Sigmoid colon (tissue), 7 donors: ENCODE measurements around the gene FIG4. TPM values are rescaled to one million over a fixed set of nuclear protein-coding genes. Genes with fewer than 3 reads are reported as not detected.

Experiments used
- DNase-seq: peaks from one replicate; pipeline ENCODE4 v3.0.0-alpha.2; 2019
- H3K27ac ChIP-seq, 4 donors: fragments of 200-600 bp; sonication (generic); one replicate each; pipeline ENCODE4 v1.5.1; 2016 to 2019; ENCODE audit warnings: mild to moderate bottlenecking in 1 of 4
- H3K27me3 ChIP-seq, 3 donors: fragments of 200-600 bp; sonication (generic); one replicate each; pipeline ENCODE4 v1.5.1; 2019; ENCODE audit warnings: mild to moderate bottlenecking in 1 of 3
- H3K36me3 ChIP-seq, 4 donors: fragments of 200-600 bp; sonication (generic); one replicate each; pipeline ENCODE4 v1.5.1; 2016 to 2019
- H3K4me1 ChIP-seq, 4 donors: fragments of 200-600 bp; sonication (generic); one replicate each; pipeline ENCODE4 v1.5.1; 2017 to 2019
- H3K4me3 ChIP-seq, 4 donors: fragments of 200-600 bp; sonication (generic); one replicate each; pipeline ENCODE4 v1.5.1; 2017 to 2019; ENCODE audit warnings: mild to moderate bottlenecking in 2 of 4, moderate library complexity in 1 of 4
- H3K9me3 ChIP-seq, 4 donors: fragments of 200-600 bp in 3 of 4; sonication (generic) in 3 of 4; one replicate each; pipeline versions ENCODE4 v1.5.1 to v1.6.1; 2013 to 2019
- EP300 ChIP-seq, 4 donors: sonication (generic); formaldehyde crosslinking; IDR thresholded peaks; one replicate each; pipeline ENCODE4 v1.6.1; 2017; ENCODE audit warnings: antibody characterized with exemption in 4 of 4
- POLR2A ChIP-seq, 2 donors: fragments of 450-650 bp; IDR thresholded peaks; one replicate each; pipeline ENCODE4 v1.6.1; 2016; ENCODE audit warnings: antibody characterized with exemption in 2 of 2, mild to moderate bottlenecking in 2 of 2, moderate library complexity in 2 of 2
- POLR2AphosphoS5 ChIP-seq, 4 donors: sonication (generic); formaldehyde crosslinking; IDR thresholded peaks; one replicate each; pipeline ENCODE4 v1.6.1; 2017; ENCODE audit warnings: antibody characterized with exemption in 4 of 4
- WGBS, 2 donors: extraction: QIAGEN DNeasy Blood & Tissue Kit; methylation state at CpG; one replicate each; pipeline ENCODE4 v1.1.7; 2013; 5-methylcytosine and 5-hydroxymethylcytosine counted together
- intact Hi-C: fragments of 100-400 bp; cut with DNase I; formaldehyde crosslinking; loops from one replicate; pipeline ENCODE4 v1.15.1; 2023
- polyA plus RNA-seq, 3 donors: library from polyadenylated mRNA; stranded (reverse); fragments of 200-250 nt; gene quantifications; one replicate each; pipeline ENCODE4 v1.2.3, GENCODE V29; 2013
- total RNA-seq, 4 donors: library from RNA; depleted of rRNA; stranded (reverse); fragments of >200 nt; gene quantifications; one replicate each; pipeline ENCODE4 v1.1.0, GENCODE V29; 2016
- TF ChIP-seq, protein P1 (sequence below), 4 experiments: fragments of 450-650 bp in 3 of 4; fragments of 200-600 bp in 1 of 4; IDR thresholded peaks; one replicate each; pipeline ENCODE4 v1.5.1; 2016 to 2019; ENCODE audit warnings: antibody characterized with exemption in 4 of 4, mild to moderate bottlenecking in 3 of 4, moderate library complexity in 2 of 4
- donor health status: healthy with polysubstance abuse.
- donor health status: Bipolar disorder and iron deficiency.
- donor health status: healthy.

The FIG4 gene
- total and polyA plus RNA-seq, 7 donors = 9.8 to 24.1 (median 11.9) TPM

DNA sequence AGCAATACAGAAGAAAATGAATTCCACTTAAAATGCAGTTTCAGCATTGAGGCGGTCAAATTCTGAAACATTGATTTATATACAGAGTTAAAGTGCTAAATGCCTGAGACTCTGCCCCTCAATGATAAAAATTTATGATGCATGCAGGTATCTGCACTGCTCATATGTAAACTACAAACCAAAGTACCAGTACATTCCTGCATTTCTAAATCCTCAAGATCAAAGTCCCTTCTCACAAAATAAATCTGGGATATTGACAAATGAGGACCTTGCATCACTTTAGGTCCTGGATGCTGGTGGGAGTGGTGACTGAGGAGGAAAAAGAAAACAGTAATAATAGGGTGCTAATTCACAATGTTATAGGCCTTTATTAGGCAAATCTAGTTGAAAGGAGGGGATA, 101.9 kb downstream of the FIG4 start:
- no peaks in the 10 kb centered on the region for H3K9me3 ChIP-seq
- H3K27ac ChIP-seq = peak overlapping the region; percentile 6 to 41 (median 21)
- no peaks in the 10 kb centered on the region for H3K27me3 ChIP-seq
- TF ChIP-seq POLR2AphosphoS5 (IDR thresholded peaks at IDR 0.05) (no peak), POLR2A (IDR thresholded peaks at IDR 0.05) (no peak), EP300 (IDR thresholded peaks at IDR 0.05) (no peak)
- TF ChIP-seq, protein P1, sequence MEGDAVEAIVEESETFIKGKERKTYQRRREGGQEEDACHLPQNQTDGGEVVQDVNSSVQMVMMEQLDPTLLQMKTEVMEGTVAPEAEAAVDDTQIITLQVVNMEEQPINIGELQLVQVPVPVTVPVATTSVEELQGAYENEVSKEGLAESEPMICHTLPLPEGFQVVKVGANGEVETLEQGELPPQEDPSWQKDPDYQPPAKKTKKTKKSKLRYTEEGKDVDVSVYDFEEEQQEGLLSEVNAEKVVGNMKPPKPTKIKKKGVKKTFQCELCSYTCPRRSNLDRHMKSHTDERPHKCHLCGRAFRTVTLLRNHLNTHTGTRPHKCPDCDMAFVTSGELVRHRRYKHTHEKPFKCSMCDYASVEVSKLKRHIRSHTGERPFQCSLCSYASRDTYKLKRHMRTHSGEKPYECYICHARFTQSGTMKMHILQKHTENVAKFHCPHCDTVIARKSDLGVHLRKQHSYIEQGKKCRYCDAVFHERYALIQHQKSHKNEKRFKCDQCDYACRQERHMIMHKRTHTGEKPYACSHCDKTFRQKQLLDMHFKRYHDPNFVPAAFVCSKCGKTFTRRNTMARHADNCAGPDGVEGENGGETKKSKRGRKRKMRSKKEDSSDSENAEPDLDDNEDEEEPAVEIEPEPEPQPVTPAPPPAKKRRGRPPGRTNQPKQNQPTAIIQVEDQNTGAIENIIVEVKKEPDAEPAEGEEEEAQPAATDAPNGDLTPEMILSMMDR (IDR thresholded peaks at IDR 0.05) = no peak
- intact Hi-C loops = no loop called here
- peaks cover 0 to 48% (median 0%) of the 10 kb centered on the region in 4 donors for H3K36me3 ChIP-seq
- DNase-seq = no peak
- 67 to 97% methylated on average over 1 of the region's 1 CpG for WGBS, 2 donors
- no peak overlapping the region for H3K4me3 ChIP-seq
- H3K4me1 ChIP-seq = peaks cover 0 to 11% (median 3%) of the 10 kb centered on the region in 4 donors

DNA sequence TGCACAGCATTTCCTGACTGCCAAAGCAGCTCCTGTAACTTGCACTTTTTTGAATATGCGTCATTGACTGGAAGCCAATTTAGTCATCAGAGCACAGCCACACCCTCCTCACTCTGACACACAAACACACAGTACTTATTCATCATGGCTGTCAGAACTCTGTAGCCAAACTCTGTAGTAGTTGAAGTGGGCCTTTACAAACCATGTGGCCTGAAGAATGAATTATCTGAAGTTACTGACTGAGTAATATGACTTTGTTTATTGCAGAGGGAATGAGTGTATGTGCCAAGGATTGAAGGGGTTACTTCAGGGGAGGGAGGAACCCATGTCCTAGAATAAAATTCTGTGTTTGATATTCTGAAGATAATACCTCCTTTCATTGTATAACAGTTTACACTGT, 102.7 kb downstream of the FIG4 start:
- TF ChIP-seq POLR2A (IDR thresholded peaks at IDR 0.05) (no peak), POLR2AphosphoS5 (IDR thresholded peaks at IDR 0.05) (peak in 2 of 4 donors; percentile 15 to 47), EP300 (IDR thresholded peaks at IDR 0.05) (no peak)
- whole genome bisulfite sequencing, 2 donors = 14 to 45% methylated on average over 1 of the region's 1 CpG
- DNase-seq = no peak
- H3K27ac ChIP-seq = peak overlapping the region; percentile 1 to 69 (median 36)
- H3K9me3 ChIP-seq = no peaks in the 10 kb centered on the region
- no peak overlapping the region for H3K4me3 ChIP-seq
- intact Hi-C loops = no loop called here
- peaks cover 0 to 47% (median 0%) of the 10 kb centered on the region in 4 donors for H3K36me3 ChIP-seq
- no peaks in the 10 kb centered on the region for H3K27me3 ChIP-seq
- H3K4me1 ChIP-seq = peaks cover 0 to 11% (median 3%) of the 10 kb centered on the region in 4 donors

DNA sequence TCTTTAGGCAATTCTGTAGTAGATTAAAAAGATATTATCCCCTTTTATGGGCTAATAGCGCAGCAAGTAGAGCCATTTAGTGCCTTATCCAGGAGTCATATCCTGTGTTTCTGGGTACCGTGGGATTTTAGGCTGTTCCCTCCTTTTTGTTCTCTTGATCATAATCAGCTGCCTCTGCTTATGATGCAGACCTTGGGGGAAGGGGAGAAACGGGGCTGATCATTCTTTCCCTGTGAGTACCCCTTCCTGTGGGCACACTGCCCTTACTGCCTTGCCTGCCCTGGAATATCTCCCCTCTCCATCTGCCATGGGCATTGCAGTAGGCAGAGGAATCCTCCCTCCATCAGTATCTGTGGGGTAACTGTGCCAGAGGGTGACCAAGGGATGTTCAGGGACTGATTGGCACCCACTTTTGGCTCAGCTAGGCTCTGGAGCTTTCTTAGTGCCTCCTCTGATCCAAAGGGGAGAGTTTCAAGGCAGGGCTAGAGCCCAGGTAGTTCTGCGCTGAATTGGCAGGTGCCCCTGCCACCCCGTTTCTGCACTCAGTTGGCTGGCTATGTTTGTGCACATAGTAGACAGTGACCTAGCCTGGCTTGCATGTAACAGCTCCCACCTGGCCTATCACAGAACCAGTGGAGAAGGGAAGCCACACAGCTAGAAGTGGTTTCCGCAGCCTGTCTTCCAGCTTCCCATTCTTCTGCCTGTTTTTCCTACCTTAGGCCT, 103.3 kb downstream of the FIG4 start:
- TF ChIP-seq POLR2AphosphoS5 (IDR thresholded peaks at IDR 0.05) (no peak), EP300 (IDR thresholded peaks at IDR 0.05) (no peak), POLR2A (IDR thresholded peaks at IDR 0.05) (no peak)
- TF ChIP-seq, protein P1 (IDR thresholded peaks at IDR 0.05) = no peak
- no peak overlapping the region for H3K4me3 ChIP-seq
- H3K27ac ChIP-seq = peak overlapping the region; percentile 1 to 69 (median 36)
- WGBS, 2 donors = 42 to 66% methylated on average over 6 of the region's 6 CpGs
- peaks cover 0 to 11% (median 3%) of the 10 kb centered on the region in 4 donors for H3K4me1 ChIP-seq
- intact Hi-C loops = no loop called here
- no peaks in the 10 kb centered on the region for H3K27me3 ChIP-seq
- no peak for DNase-seq
- H3K9me3 ChIP-seq = no peaks in the 10 kb centered on the region
- peaks cover 0 to 47% (median 0%) of the 10 kb centered on the region in 4 donors for H3K36me3 ChIP-seq

DNA sequence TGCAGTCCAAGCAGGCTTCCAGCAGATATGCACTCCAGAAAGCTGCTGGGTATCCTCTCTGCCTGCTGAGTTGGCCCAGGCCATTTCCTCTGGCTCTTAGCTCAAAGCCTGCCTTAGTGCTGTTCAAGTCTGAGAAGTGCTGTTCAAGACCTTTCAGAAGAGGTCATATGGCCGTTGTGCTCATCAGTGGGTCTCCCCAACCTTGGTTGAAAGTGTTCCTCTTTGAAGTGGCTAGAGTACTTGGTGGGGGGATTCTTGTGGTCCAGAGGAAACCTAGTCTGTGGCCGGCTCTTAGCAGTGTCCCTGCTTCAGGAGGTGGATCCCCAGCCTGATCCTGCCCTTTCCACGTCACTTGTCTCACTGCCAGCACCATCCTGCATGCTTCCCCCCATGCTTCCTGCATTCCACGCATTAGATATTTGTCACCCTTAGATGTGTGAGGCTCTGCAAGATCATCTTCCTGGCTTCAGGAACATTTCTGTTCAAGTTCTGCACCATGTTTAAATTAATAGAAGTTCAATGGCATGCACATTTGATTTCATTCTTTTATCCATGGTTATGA, 105.0 kb downstream of the FIG4 start:
- DNase-seq = no peak
- peaks cover 0 to 46% (median 0%) of the 10 kb centered on the region in 4 donors for H3K36me3 ChIP-seq
- 82 to 93% methylated on average over 4 of the region's 4 CpGs for WGBS, 2 donors
- TF ChIP-seq EP300 (IDR thresholded peaks at IDR 0.05) = no peak
- no peak for TF ChIP-seq POLR2AphosphoS5 (IDR thresholded peaks at IDR 0.05)
- no peak for TF ChIP-seq POLR2A (IDR thresholded peaks at IDR 0.05)
- TF ChIP-seq, protein P1 (IDR thresholded peaks at IDR 0.05) = no peak
- H3K27ac ChIP-seq = no peak overlapping the region
- H3K4me3 ChIP-seq = no peak overlapping the region
- H3K27me3 ChIP-seq = no peaks in the 10 kb centered on the region
- intact Hi-C loops = no loop called here
- H3K9me3 ChIP-seq = no peaks in the 10 kb centered on the region
- peaks cover 0 to 6% (median 0%) of the 10 kb centered on the region in 4 donors for H3K4me1 ChIP-seq

DNA sequence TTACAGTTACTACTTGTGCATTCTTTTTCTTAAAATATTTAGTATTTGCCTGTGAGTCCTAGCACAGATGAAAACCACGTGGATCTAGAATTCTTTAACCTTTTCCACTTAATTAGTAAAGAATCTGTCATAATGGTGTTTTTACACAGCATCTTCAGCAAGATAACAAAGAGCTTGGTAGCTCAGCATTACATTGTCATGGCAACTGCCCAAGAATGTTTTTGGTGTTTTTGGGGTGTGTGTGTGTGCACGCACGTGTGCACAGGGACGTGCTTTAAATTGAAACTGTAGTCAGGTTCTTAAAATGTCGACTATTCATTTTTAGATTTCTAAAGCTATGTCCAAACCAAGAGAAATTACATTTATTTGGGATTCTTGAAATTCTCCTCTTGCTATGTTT, 108.0 kb downstream of the FIG4 start:
- H3K4me1 ChIP-seq = no peaks in the 10 kb centered on the region
- peaks cover 0 to 29% (median 0%) of the 10 kb centered on the region in 4 donors for H3K36me3 ChIP-seq
- intact Hi-C loops = no loop called here
- TF ChIP-seq POLR2A (IDR thresholded peaks at IDR 0.05) = no peak
- TF ChIP-seq EP300 (IDR thresholded peaks at IDR 0.05) = no peak
- TF ChIP-seq, protein P1 (IDR thresholded peaks at IDR 0.05) = no peak
- no peak for TF ChIP-seq POLR2AphosphoS5 (IDR thresholded peaks at IDR 0.05)
- 93 to 94% methylated on average over 5 of the region's 5 CpGs for WGBS, 2 donors
- no peaks in the 10 kb centered on the region for H3K9me3 ChIP-seq
- H3K27ac ChIP-seq = no peak overlapping the region
- H3K27me3 ChIP-seq = no peaks in the 10 kb centered on the region
- DNase-seq = no peak
- H3K4me3 ChIP-seq = no peak overlapping the region
